HepG2 (cell line): ENCODE results near the gene DHX16. TPM values are rescaled to one million over a fixed set of nuclear protein-coding genes. Genes with fewer than 3 reads are reported as not detected.

Source experiments
- CBFB ChIP-seq: sonication (generic); formaldehyde crosslinking; IDR thresholded peaks from 2 replicates; pipeline ENCODE4 v1.4.0; 2020; ENCODE audit warnings: missing genetic modification reagents
- DMAP1 ChIP-seq: IDR thresholded peaks from 2 replicates; pipeline ENCODE4 v1.6.1; 2016
- EZH2 ChIP-seq: conservative IDR thresholded peaks from 2 replicates; pipeline ENCODE4 v1.6.1; 2012; ENCODE audit warnings: mild to moderate bottlenecking, low read depth, low read length, moderate library complexity
- HNRNPUL1 ChIP-seq: fragments of 200-400 bp; formaldehyde crosslinking; IDR thresholded peaks from 2 replicates; pipeline ENCODE4 v1.6.1; 2017; ENCODE audit warnings: low read depth, mild to moderate bottlenecking, low read length, moderate library complexity
- MXD4 ChIP-seq: IDR thresholded peaks from 2 replicates; pipeline ENCODE4 v1.6.1; 2016; ENCODE audit warnings: mild to moderate bottlenecking, missing biosample characterization, missing genetic modification reagents
- PLRG1 ChIP-seq: fragments of 450-650 bp; conservative IDR thresholded peaks from 2 replicates; pipeline ENCODE4 v1.6.1; 2016
- SP140L ChIP-seq: sonication (generic); formaldehyde crosslinking; IDR thresholded peaks from 2 replicates; pipeline ENCODE4 v1.4.0; 2020; ENCODE audit warnings: missing genetic modification reagents, borderline replicate concordance
- TAF15 ChIP-seq: fragments of 200-400 bp; formaldehyde crosslinking; IDR thresholded peaks from one replicate; pipeline ENCODE4 v1.6.1; 2018; ENCODE audit warnings: mild to moderate bottlenecking, low read depth, low read length; ENCODE audit not compliant: poor library complexity, severe bottlenecking
- U2AF2 ChIP-seq: fragments of 200-400 bp; formaldehyde crosslinking; IDR thresholded peaks from 2 replicates; pipeline ENCODE4 v1.6.1; 2017; ENCODE audit warnings: low read depth, mild to moderate bottlenecking, low read length
- ZKSCAN8 ChIP-seq: IDR thresholded peaks from 2 replicates; pipeline ENCODE4 v1.6.1; 2016; ENCODE audit warnings: borderline replicate concordance, missing genetic modification reagents, missing compliant biosample characterization
- ZNF232 ChIP-seq: sonication (generic); formaldehyde crosslinking; IDR thresholded peaks from 2 replicates; pipeline ENCODE4 v1.4.0; 2020; ENCODE audit warnings: missing genetic modification reagents, borderline replicate concordance
- ZNF337 ChIP-seq: sonication (generic); formaldehyde crosslinking; IDR thresholded peaks from 2 replicates; pipeline ENCODE4 v1.5.1; 2020; ENCODE audit warnings: missing genetic modification reagents, low read depth, mild to moderate bottlenecking, borderline replicate concordance
- ZNF354B ChIP-seq: sonication (generic); formaldehyde crosslinking; IDR thresholded peaks from 2 replicates; pipeline ENCODE4 v1.8.0; 2022; ENCODE audit warnings: mild to moderate bottlenecking, missing genetic modification reagents
- ZNF44 ChIP-seq: sonication (generic); formaldehyde crosslinking; IDR thresholded peaks from 2 replicates; pipeline ENCODE4 v1.5.1; 2020; ENCODE audit warnings: mild to moderate bottlenecking, missing genetic modification reagents
- ZNF644 ChIP-seq: IDR thresholded peaks from 2 replicates; pipeline ENCODE4 v1.6.1; 2016; ENCODE audit warnings: low read depth
- ZNF816 ChIP-seq: sonication (generic); formaldehyde crosslinking; IDR thresholded peaks from 2 replicates; pipeline ENCODE4 v1.8.0; 2022; ENCODE audit warnings: missing genetic modification reagents, mild to moderate bottlenecking, borderline replicate concordance
- ZSCAN12 ChIP-seq: sonication (generic); formaldehyde crosslinking; IDR thresholded peaks from 2 replicates; pipeline ENCODE4 v1.9.0; 2021; ENCODE audit warnings: mild to moderate bottlenecking, missing genetic modification reagents
- polyA plus RNA-seq, 8 experiments: library from polyadenylated mRNA; depleted of rRNA in 3 of 8; stranded (reverse) in 7 of 8; unstranded in 1 of 8; fragments of >200 nt; fragmentation: Illumina TruSeq in 4 of 8; extraction: Trizol in 4 of 8; gene quantifications; 2 replicates each; pipeline versions ENCODE4 v1.2.1 to v1.2.3, GENCODE V29; 2011 to 2016; ENCODE audit warnings: low read depth in 4 of 8, missing spikeins in 1 of 8, mixed read lengths in 1 of 8; ENCODE audit not compliant: insufficient read depth in 1 of 8
- total RNA-seq, 5 experiments: library from RNA; depleted of rRNA; stranded (reverse); fragments of >200 nt; fragmentation: Illumina TruSeq; extraction: Trizol; gene quantifications; 2 replicates each; pipeline ENCODE4 v1.2.3, GENCODE V29; 2016; ENCODE audit warnings: low read depth in 1 of 5
- TF ChIP-seq, protein P1 (sequence below): IDR thresholded peaks from 2 replicates; pipeline ENCODE4 v1.6.1; 2016; ENCODE audit warnings: low read depth, borderline replicate concordance
- TF ChIP-seq, protein P2 (sequence below): sonication (generic); formaldehyde crosslinking; IDR thresholded peaks from 2 replicates; pipeline ENCODE4 v1.8.0; 2023; ENCODE audit warnings: mild to moderate bottlenecking, missing genetic modification reagents
- TF ChIP-seq, protein P3 (sequence below): sonication (generic); formaldehyde crosslinking; IDR thresholded peaks from 2 replicates; pipeline ENCODE4 v1.4.0; 2020; ENCODE audit warnings: missing genetic modification reagents
- TF ChIP-seq, protein P4 (sequence below): sonication (generic); formaldehyde crosslinking; IDR thresholded peaks from 2 replicates; pipeline ENCODE4 v1.5.1; 2020; ENCODE audit warnings: mild to moderate bottlenecking, missing genetic modification reagents, moderate library complexity

DHX16 gene
- total and polyA plus RNA-seq, 2 of the 13 experiments (the other 11 are each of a cell fraction or from before 2014, with no cell fraction given) = 57.0 to 58.5 TPM

DNA sequence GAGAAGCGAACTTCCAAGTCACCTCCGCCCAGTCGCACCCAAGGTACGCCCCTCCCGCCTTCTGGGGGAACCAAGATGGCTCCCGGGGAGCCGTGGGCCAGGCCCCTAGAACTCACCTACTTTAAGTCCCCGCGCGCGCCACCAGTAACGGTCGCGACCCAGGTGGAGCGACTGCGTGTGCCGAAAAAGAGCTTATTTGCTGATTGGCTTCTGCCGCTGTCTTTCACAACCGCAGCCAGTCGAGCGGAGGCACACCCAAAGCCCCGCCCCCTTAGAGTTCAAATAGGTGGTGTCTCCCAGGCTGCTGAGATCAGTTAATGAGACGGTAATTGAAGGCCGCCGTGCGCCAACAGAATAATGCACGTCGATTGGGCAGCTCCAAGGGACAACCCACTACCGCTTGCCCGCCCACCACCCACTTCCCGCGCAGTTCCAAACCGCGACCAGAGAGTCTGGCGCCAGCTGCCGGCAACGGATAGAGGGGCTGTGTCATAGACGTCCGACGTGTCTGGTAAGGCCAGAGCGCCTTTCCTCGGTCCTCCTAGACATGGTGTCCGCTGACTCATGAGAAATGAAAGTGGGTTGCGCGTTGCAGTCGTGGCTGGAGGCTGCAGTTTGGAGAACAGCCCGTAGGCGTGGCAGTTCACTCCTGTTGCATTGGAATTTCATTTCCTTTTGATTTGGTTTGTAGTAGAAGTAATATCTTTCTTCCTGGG is 44.5 kb upstream of the DHX16 start, which contains the start of gene MDC1 (continued):
- TF ChIP-seq, protein P1, sequence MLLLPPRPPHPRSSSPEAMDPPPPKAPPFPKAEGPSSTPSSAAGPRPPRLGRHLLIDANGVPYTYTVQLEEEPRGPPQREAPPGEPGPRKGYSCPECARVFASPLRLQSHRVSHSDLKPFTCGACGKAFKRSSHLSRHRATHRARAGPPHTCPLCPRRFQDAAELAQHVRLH (CRISPR knock-in tag) = peak; percentile 95; the same call in 1 of the 2 replicates
- TF ChIP-seq MXD4 (CRISPR knock-in tag) = peak; percentile 87; the same call in 1 of the 2 replicates
- TF ChIP-seq, protein P2, sequence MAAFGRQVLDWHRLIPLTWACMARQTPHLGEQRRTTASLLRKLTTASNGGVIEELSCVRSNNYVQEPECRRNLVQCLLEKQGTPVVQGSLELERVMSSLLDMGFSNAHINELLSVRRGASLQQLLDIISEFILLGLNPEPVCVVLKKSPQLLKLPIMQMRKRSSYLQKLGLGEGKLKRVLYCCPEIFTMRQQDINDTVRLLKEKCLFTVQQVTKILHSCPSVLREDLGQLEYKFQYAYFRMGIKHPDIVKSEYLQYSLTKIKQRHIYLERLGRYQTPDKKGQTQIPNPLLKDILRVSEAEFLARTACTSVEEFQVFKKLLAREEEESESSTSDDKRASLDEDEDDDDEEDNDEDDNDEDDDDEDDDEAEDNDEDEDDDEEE (CRISPR knock-in tag) = 0 out of 2 replicates have a peak, but pooled peaks have one; percentile 25
- no peak for TF ChIP-seq U2AF2
- TF ChIP-seq, protein P3, sequence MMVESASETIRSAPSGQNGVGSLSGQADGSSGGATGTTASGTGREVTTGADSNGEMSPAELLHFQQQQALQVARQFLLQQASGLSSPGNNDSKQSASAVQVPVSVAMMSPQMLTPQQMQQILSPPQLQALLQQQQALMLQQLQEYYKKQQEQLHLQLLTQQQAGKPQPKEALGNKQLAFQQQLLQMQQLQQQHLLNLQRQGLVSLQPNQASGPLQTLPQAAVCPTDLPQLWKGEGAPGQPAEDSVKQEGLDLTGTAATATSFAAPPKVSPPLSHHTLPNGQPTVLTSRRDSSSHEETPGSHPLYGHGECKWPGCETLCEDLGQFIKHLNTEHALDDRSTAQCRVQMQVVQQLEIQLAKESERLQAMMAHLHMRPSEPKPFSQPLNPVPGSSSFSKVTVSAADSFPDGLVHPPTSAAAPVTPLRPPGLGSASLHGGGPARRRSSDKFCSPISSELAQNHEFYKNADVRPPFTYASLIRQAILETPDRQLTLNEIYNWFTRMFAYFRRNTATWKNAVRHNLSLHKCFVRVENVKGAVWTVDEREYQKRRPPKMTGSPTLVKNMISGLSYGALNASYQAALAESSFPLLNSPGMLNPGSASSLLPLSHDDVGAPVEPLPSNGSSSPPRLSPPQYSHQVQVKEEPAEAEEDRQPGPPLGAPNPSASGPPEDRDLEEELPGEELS (CRISPR knock-in tag) = peak; percentile 81
- TF ChIP-seq, protein P4, sequence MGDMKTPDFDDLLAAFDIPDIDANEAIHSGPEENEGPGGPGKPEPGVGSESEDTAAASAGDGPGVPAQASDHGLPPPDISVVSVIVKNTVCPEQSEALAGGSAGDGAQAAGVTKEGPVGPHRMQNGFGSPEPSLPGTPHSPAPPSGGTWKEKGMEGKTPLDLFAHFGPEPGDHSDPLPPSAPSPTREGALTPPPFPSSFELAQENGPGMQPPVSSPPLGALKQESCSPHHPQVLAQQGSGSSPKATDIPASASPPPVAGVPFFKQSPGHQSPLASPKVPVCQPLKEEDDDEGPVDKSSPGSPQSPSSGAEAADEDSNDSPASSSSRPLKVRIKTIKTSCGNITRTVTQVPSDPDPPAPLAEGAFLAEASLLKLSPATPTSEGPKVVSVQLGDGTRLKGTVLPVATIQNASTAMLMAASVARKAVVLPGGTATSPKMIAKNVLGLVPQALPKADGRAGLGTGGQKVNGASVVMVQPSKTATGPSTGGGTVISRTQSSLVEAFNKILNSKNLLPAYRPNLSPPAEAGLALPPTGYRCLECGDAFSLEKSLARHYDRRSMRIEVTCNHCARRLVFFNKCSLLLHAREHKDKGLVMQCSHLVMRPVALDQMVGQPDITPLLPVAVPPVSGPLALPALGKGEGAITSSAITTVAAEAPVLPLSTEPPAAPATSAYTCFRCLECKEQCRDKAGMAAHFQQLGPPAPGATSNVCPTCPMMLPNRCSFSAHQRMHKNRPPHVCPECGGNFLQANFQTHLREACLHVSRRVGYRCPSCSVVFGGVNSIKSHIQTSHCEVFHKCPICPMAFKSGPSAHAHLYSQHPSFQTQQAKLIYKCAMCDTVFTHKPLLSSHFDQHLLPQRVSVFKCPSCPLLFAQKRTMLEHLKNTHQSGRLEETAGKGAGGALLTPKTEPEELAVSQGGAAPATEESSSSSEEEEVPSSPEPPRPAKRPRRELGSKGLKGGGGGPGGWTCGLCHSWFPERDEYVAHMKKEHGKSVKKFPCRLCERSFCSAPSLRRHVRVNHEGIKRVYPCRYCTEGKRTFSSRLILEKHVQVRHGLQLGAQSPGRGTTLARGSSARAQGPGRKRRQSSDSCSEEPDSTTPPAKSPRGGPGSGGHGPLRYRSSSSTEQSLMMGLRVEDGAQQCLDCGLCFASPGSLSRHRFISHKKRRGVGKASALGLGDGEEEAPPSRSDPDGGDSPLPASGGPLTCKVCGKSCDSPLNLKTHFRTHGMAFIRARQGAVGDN (CRISPR knock-in tag) = peak; percentile 94
- peak; percentile 62; the same call in 1 of the 2 replicates for TF ChIP-seq ZSCAN12
- peak; percentile 100 for TF ChIP-seq DMAP1 (CRISPR knock-in tag)
- no peak for TF ChIP-seq HNRNPUL1
- peak; percentile 88; the same call in 1 of the 2 replicates for TF ChIP-seq ZKSCAN8 (CRISPR knock-in tag)
- TF ChIP-seq PLRG1 = no peak
- peak; percentile 40 for TF ChIP-seq TAF15
- TF ChIP-seq SP140L (CRISPR knock-in tag) = peak; percentile 87; the same call in 1 of the 2 replicates
- TF ChIP-seq ZNF644 (CRISPR knock-in tag) = peak; percentile 57
- peak; percentile 96 for TF ChIP-seq CBFB
- TF ChIP-seq EZH2 = no peak
- peak; percentile 98 for TF ChIP-seq ZNF816
- no peak; the same call in 1 of the 2 replicates for TF ChIP-seq ZNF232
- TF ChIP-seq ZNF354B = peak; percentile 95
- peak; percentile 88; the same call in 1 of the 2 replicates for TF ChIP-seq ZNF44
- 0 out of 2 replicates have a peak, but pooled peaks have one; percentile 74 for TF ChIP-seq ZNF337
